Neural progenitor cell (in vitro differentiated cells): Measurements from ENCODE around the gene TXN2. TPM values are rescaled to one million over a fixed set of nuclear protein-coding genes. Genes with fewer than 3 reads are reported as not detected.

Experiments used
- DNase-seq: peaks from one replicate; pipeline ENCODE4 v3.0.0-alpha.2; 2016; ENCODE audit warnings: low spot score
- H2AFZ ChIP-seq: fragments of 200-600 bp; sonication (generic); replicated peaks from 2 replicates; pipeline ENCODE4 v1.6.1; 2016; ENCODE audit warnings: antibody characterized with exemption
- H3F3A ChIP-seq: fragments of 200-600 bp; sonication (generic); 2 replicates; pipeline ENCODE4 v1.6.1; 2016; ENCODE audit warnings: antibody characterized with exemption, low read depth
- H3K27ac ChIP-seq: fragments of 200-600 bp; sonication (generic); 2 replicates; pipeline ENCODE4 v1.5.1; 2016; ENCODE audit warnings: mild to moderate bottlenecking
- H3K27me3 ChIP-seq: fragments of 200-600 bp; sonication (generic); 2 replicates; pipeline ENCODE4 v1.6.1; 2016; ENCODE audit warnings: mild to moderate bottlenecking, moderate library complexity
- H3K36me3 ChIP-seq: fragments of 200-600 bp; sonication (generic); 2 replicates; pipeline ENCODE4 v1.5.1; 2016
- H3K4me1 ChIP-seq: fragments of 200-600 bp; sonication (generic); 2 replicates; pipeline ENCODE4 v1.6.1; 2016; ENCODE audit warnings: mixed run types
- H3K4me2 ChIP-seq: fragments of 200-600 bp; sonication (generic); 2 replicates; pipeline ENCODE4 v1.6.1; 2016
- H3K4me3 ChIP-seq: fragments of 200-600 bp; sonication (generic); 2 replicates; pipeline ENCODE4 v1.5.1; 2016
- H3K79me2 ChIP-seq: fragments of 200-600 bp; sonication (generic); 2 replicates; pipeline ENCODE4 v1.6.1; 2016; ENCODE audit warnings: low read depth
- H3K9ac ChIP-seq: fragments of 200-600 bp; sonication (generic); 2 replicates; pipeline ENCODE4 v1.6.1; 2016
- H3K9me3 ChIP-seq: fragments of 200-600 bp; sonication (generic); 2 replicates; pipeline ENCODE4 v1.5.1; 2016; ENCODE audit warnings: low read depth
- H4K20me1 ChIP-seq: fragments of 200-600 bp; sonication (generic); 2 replicates; pipeline ENCODE4 v1.6.1; 2016; ENCODE audit warnings: low read depth
- H3K27ac Mint-ChIP-seq: 3 replicates; pipeline ENCODE4 v1.8.0; 2021; ENCODE audit warnings: mixed read lengths
- H3K27me3 Mint-ChIP-seq: 2 replicates; pipeline ENCODE4 v1.8.0; 2022; ENCODE audit warnings: low read depth, mild to moderate bottlenecking, inconsistent platforms, moderate library complexity, mixed read lengths; ENCODE audit not compliant: insufficient read depth
- H3K36me3 Mint-ChIP-seq: 3 replicates; pipeline ENCODE4 v1.8.0; 2021; ENCODE audit warnings: mixed read lengths
- H3K4me1 Mint-ChIP-seq: 3 replicates; pipeline ENCODE4 v1.8.0; 2021; ENCODE audit warnings: mixed read lengths
- H3K4me3 Mint-ChIP-seq: 3 replicates; pipeline ENCODE4 v1.8.0; 2021; ENCODE audit warnings: mild to moderate bottlenecking, moderate library complexity, mixed read lengths
- H3K9me3 Mint-ChIP-seq: 3 replicates; pipeline ENCODE4 v1.8.0; 2020; ENCODE audit warnings: mixed read lengths
- EZH2 ChIP-seq: fragments of 200-600 bp; sonication (generic); IDR thresholded peaks from 2 replicates; pipeline ENCODE4 v1.6.1; 2017; ENCODE audit warnings: antibody characterized with exemption, mild to moderate bottlenecking, moderate library complexity
- EZH2phosphoT487 ChIP-seq: fragments of 200-600 bp; sonication (generic); IDR thresholded peaks from 2 replicates; pipeline ENCODE4 v1.6.1; 2017; ENCODE audit warnings: antibody characterized with exemption
- total RNA-seq: library from RNA; depleted of rRNA; stranded (reverse); fragments of >200 nt; gene quantifications from 2 replicates; pipeline ENCODE4 v1.2.3, GENCODE V29; 2015; ENCODE audit warnings: low replicate concordance
- TF ChIP-seq, protein P1 (sequence below): fragments of 200-600 bp; sonication (generic); IDR thresholded peaks from 2 replicates; pipeline ENCODE4 v1.5.1; 2017; ENCODE audit warnings: antibody characterized with exemption, mild to moderate bottlenecking

Gene TXN2
- total RNA-seq, 1 donor from 2014 or later = 19.8 TPM

DNA sequence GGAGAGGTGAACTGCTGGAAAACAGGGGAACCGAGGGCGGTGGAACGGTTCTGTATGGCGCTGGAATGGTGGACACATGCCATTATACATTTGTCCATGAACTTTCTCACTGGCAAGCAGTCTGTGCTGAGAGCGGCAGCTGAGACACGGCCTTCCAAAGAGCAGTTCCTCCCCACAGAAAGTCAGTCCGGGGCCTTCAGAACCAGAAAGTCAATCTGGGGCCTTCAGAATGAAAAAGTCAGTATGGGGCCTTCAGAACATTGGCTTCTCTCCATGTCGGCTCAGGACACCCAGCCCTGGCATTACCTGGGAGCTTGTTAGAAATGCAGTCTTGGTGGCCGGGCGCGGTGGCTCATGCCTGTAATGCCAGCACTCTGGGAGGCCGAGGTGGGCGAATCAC, 8.8 kb downstream of the TXN2 start:
- H3K36me3 Mint-ChIP-seq = peaks cover 19% of the 10 kb centered on the region
- H3K9ac ChIP-seq = no peak overlapping the region
- H3F3A ChIP-seq = no peaks in the 10 kb centered on the region
- no peaks in the 10 kb centered on the region for H3K4me1 Mint-ChIP-seq
- H3K4me3 ChIP-seq = no peak overlapping the region
- no peaks in the 10 kb centered on the region for H3K27me3 ChIP-seq
- no peaks in the 10 kb centered on the region for H3K36me3 ChIP-seq
- no peak overlapping the region for H3K4me3 Mint-ChIP-seq
- H3K27ac ChIP-seq = no peak overlapping the region
- no peaks in the 10 kb centered on the region for H3K9me3 Mint-ChIP-seq
- H3K27me3 Mint-ChIP-seq = peaks cover 2% of the 10 kb centered on the region
- H3K4me2 ChIP-seq = no peak overlapping the region
- H3K27ac Mint-ChIP-seq = no peak overlapping the region
- no peaks in the 10 kb centered on the region for H3K79me2 ChIP-seq
- no peaks in the 10 kb centered on the region for H4K20me1 ChIP-seq
- TF ChIP-seq EZH2phosphoT487 (no peak), EZH2 (no peak)
- TF ChIP-seq, protein P1, sequence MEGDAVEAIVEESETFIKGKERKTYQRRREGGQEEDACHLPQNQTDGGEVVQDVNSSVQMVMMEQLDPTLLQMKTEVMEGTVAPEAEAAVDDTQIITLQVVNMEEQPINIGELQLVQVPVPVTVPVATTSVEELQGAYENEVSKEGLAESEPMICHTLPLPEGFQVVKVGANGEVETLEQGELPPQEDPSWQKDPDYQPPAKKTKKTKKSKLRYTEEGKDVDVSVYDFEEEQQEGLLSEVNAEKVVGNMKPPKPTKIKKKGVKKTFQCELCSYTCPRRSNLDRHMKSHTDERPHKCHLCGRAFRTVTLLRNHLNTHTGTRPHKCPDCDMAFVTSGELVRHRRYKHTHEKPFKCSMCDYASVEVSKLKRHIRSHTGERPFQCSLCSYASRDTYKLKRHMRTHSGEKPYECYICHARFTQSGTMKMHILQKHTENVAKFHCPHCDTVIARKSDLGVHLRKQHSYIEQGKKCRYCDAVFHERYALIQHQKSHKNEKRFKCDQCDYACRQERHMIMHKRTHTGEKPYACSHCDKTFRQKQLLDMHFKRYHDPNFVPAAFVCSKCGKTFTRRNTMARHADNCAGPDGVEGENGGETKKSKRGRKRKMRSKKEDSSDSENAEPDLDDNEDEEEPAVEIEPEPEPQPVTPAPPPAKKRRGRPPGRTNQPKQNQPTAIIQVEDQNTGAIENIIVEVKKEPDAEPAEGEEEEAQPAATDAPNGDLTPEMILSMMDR = no peak
- no peak overlapping the region for H2AFZ ChIP-seq
- no peak for DNase-seq
- H3K4me1 ChIP-seq = no peaks in the 10 kb centered on the region
- no peaks in the 10 kb centered on the region for H3K9me3 ChIP-seq

DNA sequence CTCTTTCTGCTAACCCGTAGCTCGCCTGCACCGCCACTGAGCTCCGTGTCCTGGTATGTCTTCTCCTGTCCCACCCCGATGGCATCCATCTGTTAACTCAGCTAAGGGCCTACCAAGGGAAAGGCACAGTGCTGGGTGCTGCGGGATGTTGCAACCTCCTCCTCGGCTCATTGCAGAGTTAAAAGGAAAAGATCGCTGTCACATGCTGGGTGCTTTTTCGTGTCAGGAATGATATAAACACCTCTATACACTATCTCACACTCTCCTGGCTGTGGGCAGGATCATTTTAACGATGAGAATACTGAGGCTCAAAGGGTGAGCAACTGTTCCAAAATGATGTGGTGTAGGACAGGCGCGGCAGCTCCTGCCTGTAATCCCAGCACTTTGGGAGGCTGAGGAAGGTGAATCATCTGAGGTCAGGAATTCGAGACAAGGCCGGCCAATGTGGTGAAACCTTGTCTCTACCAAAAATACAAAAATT, 10.1 kb downstream of the TXN2 start:
- Mint-ChIP-seq H3K4me3 (no peak overlapping the region), H3K27me3 (peaks cover 2% of the 10 kb centered on the region), H3K4me1 (no peaks in the 10 kb centered on the region), H3K36me3 (peaks cover 12% of the 10 kb centered on the region), H3K27ac (no peak overlapping the region), H3K9me3 (no peaks in the 10 kb centered on the region)
- H3K9ac ChIP-seq = no peak overlapping the region
- no peaks in the 10 kb centered on the region for H3K9me3 ChIP-seq
- no peak overlapping the region for H3K4me2 ChIP-seq
- H3K4me3 ChIP-seq = no peak overlapping the region
- H3K27ac ChIP-seq = no peak overlapping the region
- DNase-seq = no peak
- H3K4me1 ChIP-seq = no peaks in the 10 kb centered on the region
- H3K79me2 ChIP-seq = no peaks in the 10 kb centered on the region
- no peaks in the 10 kb centered on the region for H3F3A ChIP-seq
- no peaks in the 10 kb centered on the region for H4K20me1 ChIP-seq
- TF ChIP-seq, protein P1 = no peak
- TF ChIP-seq EZH2 = no peak
- no peak for TF ChIP-seq EZH2phosphoT487
- no peaks in the 10 kb centered on the region for H3K36me3 ChIP-seq
- no peak overlapping the region for H2AFZ ChIP-seq
- no peaks in the 10 kb centered on the region for H3K27me3 ChIP-seq

DNA sequence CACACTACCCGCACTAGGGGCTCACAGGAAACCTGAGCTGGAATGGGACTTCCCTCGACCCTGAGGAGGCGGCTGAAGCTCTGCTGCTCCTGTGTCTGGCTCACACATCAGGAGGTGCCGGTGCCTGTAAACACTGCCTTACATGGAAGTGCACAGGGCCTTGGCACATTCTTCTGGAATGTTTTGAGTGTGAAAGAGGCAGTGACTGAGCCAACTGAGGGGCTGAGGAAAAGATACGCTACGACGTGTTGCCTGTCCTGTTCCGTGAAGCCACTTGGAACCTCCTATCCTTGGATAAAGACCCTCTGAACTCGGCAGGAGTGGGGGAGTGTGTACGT, 10.5 kb downstream of the TXN2 start:
- Histone ChIP-seq H3K9ac (no peak overlapping the region), H3K27ac (no peak overlapping the region), H3K4me1 (no peaks in the 10 kb centered on the region), H3K9me3 (no peaks in the 10 kb centered on the region), H3K4me3 (no peak overlapping the region), H3F3A (no peaks in the 10 kb centered on the region), H2AFZ (no peak overlapping the region), H3K79me2 (no peaks in the 10 kb centered on the region), H3K36me3 (no peaks in the 10 kb centered on the region), H3K4me2 (no peak overlapping the region), H3K27me3 (no peaks in the 10 kb centered on the region), H4K20me1 (no peaks in the 10 kb centered on the region)
- DNase-seq = no peak
- H3K36me3 Mint-ChIP-seq = peaks cover 10% of the 10 kb centered on the region
- no peaks in the 10 kb centered on the region for H3K4me1 Mint-ChIP-seq
- H3K9me3 Mint-ChIP-seq = no peaks in the 10 kb centered on the region
- no peak overlapping the region for H3K27ac Mint-ChIP-seq
- H3K27me3 Mint-ChIP-seq = peaks cover 2% of the 10 kb centered on the region
- TF ChIP-seq, protein P1 = no peak
- TF ChIP-seq EZH2 = no peak
- TF ChIP-seq EZH2phosphoT487 = no peak
- H3K4me3 Mint-ChIP-seq = no peak overlapping the region
